ENCODE measurements around the gene PRKAR2A. TPM values are rescaled to one million over a fixed set of nuclear protein-coding genes. Genes with fewer than 3 reads are reported as not detected.

PRKAR2A gene
- total and polyA plus RNA-seq, 2 donors (not counting 3 experiments of a cell fraction or from before 2014, with no cell fraction given) = 8.6 to 69.9 TPM

DNA sequence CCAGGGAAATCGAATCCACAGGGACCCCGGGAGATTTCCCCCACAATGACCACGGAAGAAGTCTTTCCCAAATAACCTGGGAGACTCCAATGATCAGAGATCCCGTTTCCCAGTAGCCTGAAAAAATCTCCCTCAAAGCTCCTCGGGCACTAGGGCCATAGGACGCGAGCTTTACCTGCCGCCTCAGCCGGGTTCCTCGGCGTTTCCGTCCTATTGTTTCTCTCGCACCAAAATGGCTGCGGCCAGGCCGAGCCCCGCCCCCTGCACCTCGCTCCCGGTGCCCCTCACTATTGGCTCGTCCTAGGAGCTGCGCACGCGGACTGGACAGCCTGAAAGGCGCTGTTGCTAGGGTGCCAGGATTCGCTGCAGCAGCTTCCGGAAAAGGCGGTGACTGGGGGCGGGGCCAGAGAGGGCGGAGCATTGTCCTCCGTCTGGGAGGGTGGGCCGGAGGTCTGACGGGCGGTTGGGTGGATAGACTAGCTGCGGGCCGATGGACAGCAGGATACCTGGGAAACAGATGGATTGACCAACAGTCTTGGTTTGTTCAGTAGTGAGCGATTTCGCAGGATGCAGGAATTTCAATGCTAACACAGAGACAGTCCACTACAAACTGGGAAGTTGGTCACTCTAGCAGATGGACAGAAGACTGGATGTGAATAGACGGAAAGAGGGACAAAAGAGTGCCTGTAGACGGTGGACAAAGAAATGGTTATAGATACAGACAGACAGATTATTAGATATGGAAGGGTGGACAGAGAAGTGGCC, 130.5 kb downstream of the PRKAR2A start, which contains the start of gene IP6K2:
TSS of gene IP6K2 (minus strand) at position 240 of the 765 bp plus-strand sequence. CDS start 21,930 bp downstream, outside the sequence.
- TF ChIP-seq EZH2 (IDR thresholded peaks at IDR 0.05; ENCODE audit: borderline replicate concordance, low read depth, low read length, severe bottlenecking) (no peak), POLR2AphosphoS5 (IDR thresholded peaks at IDR 0.05; ENCODE audit: insufficient read depth, low read depth, low read length) (peak; percentile 95), GATA2 (IDR thresholded peaks at IDR 0.05; ENCODE audit: insufficient read depth, insufficient read length, low read depth, low read length) (no peak), FOS (IDR thresholded peaks at IDR 0.05; ENCODE audit: borderline replicate concordance, insufficient read depth, low read length) (no peak), POLR2A (IDR thresholded peaks at IDR 0.05; ENCODE audit: low read depth, low read length) (peak; percentile 97)
- TF ChIP-seq, protein P1, sequence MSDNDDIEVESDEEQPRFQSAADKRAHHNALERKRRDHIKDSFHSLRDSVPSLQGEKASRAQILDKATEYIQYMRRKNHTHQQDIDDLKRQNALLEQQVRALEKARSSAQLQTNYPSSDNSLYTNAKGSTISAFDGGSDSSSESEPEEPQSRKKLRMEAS (IDR thresholded peaks at IDR 0.05; ENCODE audit: insufficient read depth, insufficient read length) = peak; percentile 42
- TF ChIP-seq, protein P2, sequence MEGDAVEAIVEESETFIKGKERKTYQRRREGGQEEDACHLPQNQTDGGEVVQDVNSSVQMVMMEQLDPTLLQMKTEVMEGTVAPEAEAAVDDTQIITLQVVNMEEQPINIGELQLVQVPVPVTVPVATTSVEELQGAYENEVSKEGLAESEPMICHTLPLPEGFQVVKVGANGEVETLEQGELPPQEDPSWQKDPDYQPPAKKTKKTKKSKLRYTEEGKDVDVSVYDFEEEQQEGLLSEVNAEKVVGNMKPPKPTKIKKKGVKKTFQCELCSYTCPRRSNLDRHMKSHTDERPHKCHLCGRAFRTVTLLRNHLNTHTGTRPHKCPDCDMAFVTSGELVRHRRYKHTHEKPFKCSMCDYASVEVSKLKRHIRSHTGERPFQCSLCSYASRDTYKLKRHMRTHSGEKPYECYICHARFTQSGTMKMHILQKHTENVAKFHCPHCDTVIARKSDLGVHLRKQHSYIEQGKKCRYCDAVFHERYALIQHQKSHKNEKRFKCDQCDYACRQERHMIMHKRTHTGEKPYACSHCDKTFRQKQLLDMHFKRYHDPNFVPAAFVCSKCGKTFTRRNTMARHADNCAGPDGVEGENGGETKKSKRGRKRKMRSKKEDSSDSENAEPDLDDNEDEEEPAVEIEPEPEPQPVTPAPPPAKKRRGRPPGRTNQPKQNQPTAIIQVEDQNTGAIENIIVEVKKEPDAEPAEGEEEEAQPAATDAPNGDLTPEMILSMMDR (IDR thresholded peaks at IDR 0.05; ENCODE audit: extremely low read depth in 1 of 2, insufficient read depth in 1 of 2, low read depth in 1 of 2, low read length in 2 of 2) = no peak
- Histone ChIP-seq H2AFZ (ENCODE audit: low read depth, low read length) (peak within 1 kb of the TSS; percentile 41), H3K27ac (ENCODE audit: insufficient read depth, low read depth, low read length) (peak within 1 kb of the TSS; percentile 88), H3K79me2 (ENCODE audit: control insufficient read depth, insufficient read depth, low read length) (peaks cover 47% of the 10 kb centered on the region), H3K36me3 (ENCODE audit: control insufficient read depth in 2 of 2, extremely low read depth in 1 of 2, insufficient read depth in 2 of 2, low read length in 2 of 2) (no peaks in the 10 kb centered on the region), H3K9me3 (replicated peaks; ENCODE audit: control insufficient read depth, insufficient read depth, low read length) (no peaks in the 10 kb centered on the region), H4K20me1 (replicated peaks; ENCODE audit: control insufficient read depth, extremely low read depth, insufficient read depth, low read length) (no peaks in the 10 kb centered on the region), H3K9ac (replicated peaks; ENCODE audit: extremely low read depth, insufficient read depth, low read length) (peak within 1 kb of the TSS; percentile 99), H3K4me2 (ENCODE audit: insufficient read depth, low read length) (peak within 1 kb of the TSS; percentile 96), H3K4me1 (ENCODE audit: control insufficient read depth, extremely low read depth, insufficient read depth, low read length) (peaks cover 8% of the 10 kb centered on the region), H3K9me1 (replicated peaks; ENCODE audit: control insufficient read depth, extremely low read depth, insufficient read depth, low read length) (no peaks in the 10 kb centered on the region), H3K4me3 (replicated peaks in 1 of 3; ENCODE audit: insufficient read depth in 1 of 3, low read depth in 1 of 3, low read length in 3 of 3) (peak within 1 kb of the TSS; percentile 81 to 99 (median 93)), H3K27me3 (ENCODE audit: control insufficient read depth in 2 of 2, insufficient read depth in 2 of 2, low read length in 2 of 2) (peaks cover 5 to 8% of the 10 kb centered on the region in 2 experiments)
- DNase-seq (ENCODE audit: low read depth, low spot score) (peak; percentile 99), FAIRE-seq (peak; percentile 95)
- CTCF ChIA-PET = interaction anchor here (0.9 to 3.5 kb wide), 7 partner anchors 12 to 316 kb away, joined by 3 to 23 read pairs (median 4); partner anchors contain the start of genes CELSR3 and NCKIPSD
- POLR2A ChIA-PET = interaction anchor here (0.5 to 1.1 kb wide), 6 partner anchors 11 to 329 kb away, joined by 3 to 4 read pairs (median 3); no protein-coding TSS in a partner anchor
- no TSS peak for BruUV-seq (replicated peaks)
- intact Hi-C loops (cut with micrococcal nuclease) (loop anchor here (1.0 to 5.0 kb wide), 3 partner anchors 22 to 200 kb away; partner anchors contain the start of genes ARIH2 and SLC26A6), dilution Hi-C loops (cut with MboI; ENCODE audit: extremely low pct_ligation_motif_present, low sequenced_read_pairs) (no loop called here)

Data from endothelial cell of umbilical vein (primary cell).